ENCODE measurements around the gene MPP7.

Gene MPP7

GRCh38 chr10:28291881-28292297 is 11.0 kb downstream of the MPP7 start:
- Histone ChIP-seq H3K9me3 (ENCODE audit: control insufficient read depth, insufficient read depth, low read depth, low read length) (no peaks in the 10 kb centered on the region), H3K4me3 (ENCODE audit: low read depth, low read length) (no peak overlapping the region), H3K27ac (ENCODE audit: low read depth, low read length) (no peak overlapping the region), H3K4me1 (ENCODE audit: control insufficient read depth, insufficient read depth, low read length) (peaks cover 26% of the 10 kb centered on the region), H3K27me3 (ENCODE audit: control insufficient read depth, insufficient read depth, low read length) (no peaks in the 10 kb centered on the region), H3K36me3 (ENCODE audit: control insufficient read depth, insufficient read depth, low read length) (no peaks in the 10 kb centered on the region), H3K9ac (ENCODE audit: low read length) (no peak overlapping the region)

- Histone ChIP-seq H3K4me3 (ENCODE audit: low read depth, low read length) (no peak overlapping the region), H3K9ac (ENCODE audit: low read length) (no peak overlapping the region), H3K9me3 (ENCODE audit: control insufficient read depth, insufficient read depth, low read depth, low read length) (no peaks in the 10 kb centered on the region), H3K36me3 (ENCODE audit: control insufficient read depth, insufficient read depth, low read length) (no peaks in the 10 kb centered on the region), H3K4me1 (ENCODE audit: control insufficient read depth, insufficient read depth, low read length) (peaks cover 3% of the 10 kb centered on the region; the same call in 1 of the 2 replicates), H3K27me3 (ENCODE audit: control insufficient read depth, insufficient read depth, low read length) (no peaks in the 10 kb centered on the region), H3K27ac (ENCODE audit: low read depth, low read length) (no peak overlapping the region)
Measured at GRCh38 chr10:28285816-28286215, 17.0 kb downstream of the MPP7 start.

GRCh38 chr10:28284126-28284525 is 18.7 kb downstream of the MPP7 start:
- Histone ChIP-seq H3K9me3 (ENCODE audit: control insufficient read depth, insufficient read depth, low read depth, low read length) (no peaks in the 10 kb centered on the region), H3K27me3 (ENCODE audit: control insufficient read depth, insufficient read depth, low read length) (no peaks in the 10 kb centered on the region), H3K9ac (ENCODE audit: low read length) (no peak overlapping the region), H3K36me3 (ENCODE audit: control insufficient read depth, insufficient read depth, low read length) (no peaks in the 10 kb centered on the region), H3K4me1 (ENCODE audit: control insufficient read depth, insufficient read depth, low read length) (peaks cover 3% of the 10 kb centered on the region; the same call in 1 of the 2 replicates), H3K4me3 (ENCODE audit: low read depth, low read length) (no peak overlapping the region), H3K27ac (ENCODE audit: low read depth, low read length) (no peak overlapping the region)

GRCh38 chr10:28283251-28283650 is 19.6 kb downstream of the MPP7 start:
- Histone ChIP-seq H3K4me1 (ENCODE audit: control insufficient read depth, insufficient read depth, low read length) (peaks cover 3% of the 10 kb centered on the region; the same call in 1 of the 2 replicates), H3K27ac (ENCODE audit: low read depth, low read length) (no peak overlapping the region), H3K4me3 (ENCODE audit: low read depth, low read length) (no peak overlapping the region), H3K9me3 (ENCODE audit: control insufficient read depth, insufficient read depth, low read depth, low read length) (no peaks in the 10 kb centered on the region), H3K36me3 (ENCODE audit: control insufficient read depth, insufficient read depth, low read length) (no peaks in the 10 kb centered on the region), H3K27me3 (ENCODE audit: control insufficient read depth, insufficient read depth, low read length) (no peaks in the 10 kb centered on the region), H3K9ac (ENCODE audit: low read length) (no peak overlapping the region)

GRCh38 chr10:28282336-28282735 is 20.5 kb downstream of the MPP7 start:
- H3K27me3 ChIP-seq (ENCODE audit: control insufficient read depth, insufficient read depth, low read length), result no peaks in the 10 kb centered on the region
- no peaks in the 10 kb centered on the region for H3K36me3 ChIP-seq (ENCODE audit: control insufficient read depth, insufficient read depth, low read length)
- no peak overlapping the region for H3K27ac ChIP-seq (ENCODE audit: low read depth, low read length)
- H3K4me3 ChIP-seq (ENCODE audit: low read depth, low read length), result no peak overlapping the region
- H3K4me1 ChIP-seq (ENCODE audit: control insufficient read depth, insufficient read depth, low read length), result peaks cover 3% of the 10 kb centered on the region; the same call in 1 of the 2 replicates
- no peak overlapping the region for H3K9ac ChIP-seq (ENCODE audit: low read length)
- no peaks in the 10 kb centered on the region for H3K9me3 ChIP-seq (ENCODE audit: control insufficient read depth, insufficient read depth, low read depth, low read length)

- no peaks in the 10 kb centered on the region for H3K36me3 ChIP-seq (ENCODE audit: control insufficient read depth, insufficient read depth, low read length)
- H3K9me3 ChIP-seq (ENCODE audit: control insufficient read depth, insufficient read depth, low read depth, low read length), result no peaks in the 10 kb centered on the region
- H3K4me1 ChIP-seq (ENCODE audit: control insufficient read depth, insufficient read depth, low read length), result peaks cover 3% of the 10 kb centered on the region; the same call in 1 of the 2 replicates
- no peak overlapping the region for H3K4me3 ChIP-seq (ENCODE audit: low read depth, low read length)
- no peak overlapping the region for H3K27ac ChIP-seq (ENCODE audit: low read depth, low read length)
- H3K9ac ChIP-seq (ENCODE audit: low read length), result no peak overlapping the region
- no peaks in the 10 kb centered on the region for H3K27me3 ChIP-seq (ENCODE audit: control insufficient read depth, insufficient read depth, low read length)
Measured at GRCh38 chr10:28281726-28282315, 21.0 kb downstream of the MPP7 start.

GRCh38 chr10:28280652-28281051 is 22.2 kb downstream of the MPP7 start:
- peaks cover 3% of the 10 kb centered on the region; the same call in 1 of the 2 replicates for H3K4me1 ChIP-seq (ENCODE audit: control insufficient read depth, insufficient read depth, low read length)

GRCh38 chr10:28279878-28280277 is 23.0 kb downstream of the MPP7 start:
- Histone ChIP-seq H3K36me3 (ENCODE audit: control insufficient read depth, insufficient read depth, low read length) (no peaks in the 10 kb centered on the region), H3K4me3 (ENCODE audit: low read depth, low read length) (no peak overlapping the region), H3K9ac (ENCODE audit: low read length) (no peak overlapping the region), H3K27ac (ENCODE audit: low read depth, low read length) (no peak overlapping the region), H3K27me3 (ENCODE audit: control insufficient read depth, insufficient read depth, low read length) (no peaks in the 10 kb centered on the region), H3K4me1 (ENCODE audit: control insufficient read depth, insufficient read depth, low read length) (peaks cover 3% of the 10 kb centered on the region; the same call in 1 of the 2 replicates), H3K9me3 (ENCODE audit: control insufficient read depth, insufficient read depth, low read depth, low read length) (no peaks in the 10 kb centered on the region)

More at GRCh38 chr10:28280652-28281051, 22.2 kb downstream of the MPP7 start:
- H3K27ac ChIP-seq (ENCODE audit: low read depth, low read length), result no peak overlapping the region
- no peaks in the 10 kb centered on the region for H3K27me3 ChIP-seq (ENCODE audit: control insufficient read depth, insufficient read depth, low read length)
- H3K9ac ChIP-seq (ENCODE audit: low read length), result no peak overlapping the region
- H3K36me3 ChIP-seq (ENCODE audit: control insufficient read depth, insufficient read depth, low read length), result no peaks in the 10 kb centered on the region
- no peaks in the 10 kb centered on the region for H3K9me3 ChIP-seq (ENCODE audit: control insufficient read depth, insufficient read depth, low read depth, low read length)
- no peak overlapping the region for H3K4me3 ChIP-seq (ENCODE audit: low read depth, low read length)

- Histone ChIP-seq H3K4me3 (ENCODE audit: low read depth, low read length) (no peak overlapping the region), H3K4me1 (ENCODE audit: control insufficient read depth, insufficient read depth, low read length) (no peaks in the 10 kb centered on the region), H3K27me3 (ENCODE audit: control insufficient read depth, insufficient read depth, low read length) (no peaks in the 10 kb centered on the region), H3K36me3 (ENCODE audit: control insufficient read depth, insufficient read depth, low read length) (no peaks in the 10 kb centered on the region), H3K27ac (ENCODE audit: low read depth, low read length) (no peak overlapping the region), H3K9ac (ENCODE audit: low read length) (no peak overlapping the region), H3K9me3 (ENCODE audit: control insufficient read depth, insufficient read depth, low read depth, low read length) (no peaks in the 10 kb centered on the region)
Measured at GRCh38 chr10:28278842-28279241, 24.0 kb downstream of the MPP7 start.

GRCh38 chr10:28276384-28276783 is 26.5 kb downstream of the MPP7 start:
- Histone ChIP-seq H3K9ac (ENCODE audit: low read length) (no peak overlapping the region), H3K27me3 (ENCODE audit: control insufficient read depth, insufficient read depth, low read length) (no peaks in the 10 kb centered on the region), H3K4me3 (ENCODE audit: low read depth, low read length) (no peak overlapping the region), H3K9me3 (ENCODE audit: control insufficient read depth, insufficient read depth, low read depth, low read length) (no peaks in the 10 kb centered on the region), H3K36me3 (ENCODE audit: control insufficient read depth, insufficient read depth, low read length) (no peaks in the 10 kb centered on the region), H3K27ac (ENCODE audit: low read depth, low read length) (no peak overlapping the region), H3K4me1 (ENCODE audit: control insufficient read depth, insufficient read depth, low read length) (no peaks in the 10 kb centered on the region)

- H3K9me3 ChIP-seq (ENCODE audit: control insufficient read depth, insufficient read depth, low read depth, low read length), result no peaks in the 10 kb centered on the region
- no peak overlapping the region for H3K9ac ChIP-seq (ENCODE audit: low read length)
- H3K4me3 ChIP-seq (ENCODE audit: low read depth, low read length), result no peak overlapping the region
- H3K36me3 ChIP-seq (ENCODE audit: control insufficient read depth, insufficient read depth, low read length), result no peaks in the 10 kb centered on the region
- H3K27ac ChIP-seq (ENCODE audit: low read depth, low read length), result no peak overlapping the region
- H3K4me1 ChIP-seq (ENCODE audit: control insufficient read depth, insufficient read depth, low read length), result no peaks in the 10 kb centered on the region
- no peaks in the 10 kb centered on the region for H3K27me3 ChIP-seq (ENCODE audit: control insufficient read depth, insufficient read depth, low read length)
Measured at GRCh38 chr10:28274475-28274874, 28.4 kb downstream of the MPP7 start.

Measured in HUES6 (cell line).